Mesenchymal stem cell (in vitro differentiated cells and primary cell): ENCODE data around the gene RNF168.
"Not testable (repeated sequence)": the region's sequence is repeated elsewhere in the genome, so short reads cannot be mapped to it uniquely, and the experiment has no call there.

Experiments
- DNase-seq: peaks from one replicate; pipeline ENCODE4 v3.0.0-alpha.2; 2013
- H2AFZ ChIP-seq: one replicate; pipeline ENCODE4 v1.6.1; 2013; ENCODE audit warnings: low read depth, mild to moderate bottlenecking, control low read depth, inconsistent platforms, low read length, moderate library complexity
- H2AK5ac ChIP-seq: 2 replicates; pipeline ENCODE4 v1.6.1; 2013; ENCODE audit warnings: low read length, moderate library complexity, mild to moderate bottlenecking, inconsistent platforms; ENCODE audit not compliant: severe bottlenecking
- H2BK120ac ChIP-seq: one replicate; pipeline ENCODE4 v1.6.1; 2013; ENCODE audit warnings: low read depth, mild to moderate bottlenecking, inconsistent platforms, low read length, moderate library complexity
- H2BK12ac ChIP-seq, 2 experiments: one replicate each; pipeline ENCODE4 v1.6.1; 2013; ENCODE audit warnings: inconsistent platforms in 2 of 2, low read length in 2 of 2, mild to moderate bottlenecking in 2 of 2, moderate library complexity in 2 of 2, control low read depth in 1 of 2
- H2BK15ac ChIP-seq: one replicate; pipeline ENCODE4 v1.6.1; 2013; ENCODE audit warnings: mild to moderate bottlenecking, low read depth, inconsistent platforms; ENCODE audit not compliant: poor library complexity, severe bottlenecking
- H2BK5ac ChIP-seq: 2 replicates; pipeline ENCODE4 v1.6.1; 2013; ENCODE audit warnings: low read depth, mild to moderate bottlenecking, low read length, control low read depth, inconsistent platforms; ENCODE audit not compliant: poor library complexity, severe bottlenecking
- H3K14ac ChIP-seq, 2 experiments: one replicate each; pipeline ENCODE4 v1.6.1; 2013; ENCODE audit warnings: inconsistent platforms in 2 of 2, low read length in 2 of 2, control low read depth in 1 of 2, mild to moderate bottlenecking in 1 of 2, moderate library complexity in 1 of 2
- H3K18ac ChIP-seq, 2 experiments: one replicate each; pipeline ENCODE4 v1.6.1; 2013; ENCODE audit warnings: inconsistent platforms in 2 of 2, low read length in 2 of 2, control low read depth in 1 of 2, low read depth in 1 of 2, mild to moderate bottlenecking in 1 of 2
- H3K23ac ChIP-seq, 2 experiments: one replicate each; pipeline ENCODE4 v1.6.1; 2013; ENCODE audit warnings: inconsistent platforms in 2 of 2, low read length in 2 of 2, mild to moderate bottlenecking in 2 of 2, moderate library complexity in 2 of 2, control low read depth in 1 of 2
- H3K27ac ChIP-seq: 2 replicates; pipeline ENCODE4 v1.5.1; 2013; ENCODE audit warnings: mild to moderate bottlenecking, moderate library complexity, low read length, control low read depth, inconsistent platforms; ENCODE audit not compliant: poor library complexity, severe bottlenecking
- H3K27me3 ChIP-seq, 2 experiments: 2 replicates each; pipeline versions ENCODE4 v1.6.1 to v1.7.0; 2013; ENCODE audit warnings: low read length in 2 of 2, mild to moderate bottlenecking in 2 of 2, moderate library complexity in 2 of 2, control low read depth in 1 of 2, inconsistent platforms in 1 of 2; ENCODE audit not compliant: control insufficient read depth in 1 of 2, insufficient read depth in 1 of 2
- H3K36me3 ChIP-seq, 2 experiments: 2 replicates each; pipeline versions ENCODE4 v1.6.1 to v1.7.0; 2013; ENCODE audit warnings: low read length in 2 of 2, control low read depth in 1 of 2, inconsistent platforms in 1 of 2, low read depth in 1 of 2, mild to moderate bottlenecking in 1 of 2; ENCODE audit not compliant: insufficient read depth in 2 of 2, control insufficient read depth in 1 of 2
- H3K4ac ChIP-seq, 2 experiments: one replicate each; pipeline ENCODE4 v1.6.1; 2013; ENCODE audit warnings: inconsistent platforms in 2 of 2, low read length in 2 of 2, mild to moderate bottlenecking in 2 of 2, moderate library complexity in 2 of 2, control low read depth in 1 of 2, low read depth in 1 of 2
- H3K4me1 ChIP-seq: 2 replicates; pipeline ENCODE4 v1.6.1; 2013; ENCODE audit warnings: low read depth, low read length, control low read depth; ENCODE audit not compliant: control insufficient read depth, insufficient read depth
- H3K4me2 ChIP-seq: 2 replicates; pipeline ENCODE4 v1.6.1; 2013; ENCODE audit warnings: low read length, mild to moderate bottlenecking, inconsistent platforms; ENCODE audit not compliant: poor library complexity, severe bottlenecking
- H3K4me3 ChIP-seq, 2 experiments: 2 replicates each; pipeline versions ENCODE4 v1.5.1 to v1.7.0; 2013; ENCODE audit warnings: low read length in 2 of 2, mild to moderate bottlenecking in 2 of 2, control low read depth in 1 of 2, low read depth in 1 of 2; ENCODE audit not compliant: insufficient read depth in 1 of 2
- H3K79me1 ChIP-seq: replicated peaks from 2 replicates; pipeline ENCODE4 v1.6.1; 2013; ENCODE audit warnings: mild to moderate bottlenecking, control low read depth, low read length, inconsistent platforms; ENCODE audit not compliant: poor library complexity, severe bottlenecking
- H3K9ac ChIP-seq: 2 replicates; pipeline ENCODE4 v1.7.0; 2013; ENCODE audit warnings: mild to moderate bottlenecking, low read length, moderate library complexity
- H3K9me3 ChIP-seq: 2 replicates; pipeline ENCODE4 v1.7.0; 2013; ENCODE audit warnings: mild to moderate bottlenecking, low read length; ENCODE audit not compliant: control insufficient read depth
- H4K8ac ChIP-seq: one replicate; pipeline ENCODE4 v1.6.1; 2013; ENCODE audit warnings: inconsistent platforms, mild to moderate bottlenecking, low read length, moderate library complexity
- H4K91ac ChIP-seq: one replicate; pipeline ENCODE4 v1.6.1; 2013; ENCODE audit warnings: mild to moderate bottlenecking, low read length, inconsistent platforms
- WGBS: methylation state at CpG from one replicate; pipeline ENCODE4 v1.1.7; 2013; ENCODE audit warnings: mixed read lengths; 5-methylcytosine and 5-hydroxymethylcytosine counted together

Gene RNF168

GRCh38 chr3:196454935-196455334 lies 48.6 kb downstream of the RNF168 start:
- H3K4me1 ChIP-seq: no peaks in the 10 kb centered on the region
- no peak overlapping the region for H3K4me2 ChIP-seq
- H2AK5ac ChIP-seq: no peak overlapping the region
- H2BK15ac ChIP-seq: no peak overlapping the region
- H3K4me3 ChIP-seq: no peak overlapping the region
- no peak overlapping the region for H2BK5ac ChIP-seq
- no peak overlapping the region for H2AFZ ChIP-seq
- H3K23ac ChIP-seq: no peak overlapping the region
- WGBS: 94% methylated on average over 6 of the region's 6 CpGs
- no peak overlapping the region for H2BK12ac ChIP-seq
- H3K14ac ChIP-seq: no peak overlapping the region
- H3K27ac ChIP-seq: no peak overlapping the region
- no peaks in the 10 kb centered on the region for H3K36me3 ChIP-seq
- H4K8ac ChIP-seq: no peak overlapping the region
- no peaks in the 10 kb centered on the region for H3K27me3 ChIP-seq
- H3K9me3 ChIP-seq: no peaks in the 10 kb centered on the region
- H4K91ac ChIP-seq: no peak overlapping the region
- no peak overlapping the region for H2BK120ac ChIP-seq
- H3K9ac ChIP-seq: no peak overlapping the region
- no peak overlapping the region for H3K18ac ChIP-seq
- DNase-seq: no peak
- H3K4ac ChIP-seq: no peak overlapping the region
- no peaks in the 10 kb centered on the region for H3K79me1 ChIP-seq

GRCh38 chr3:196445391-196445790 lies 58.2 kb downstream of the RNF168 start:
- WGBS: 98% methylated on average over 7 of the region's 7 CpGs
- H3K27me3 ChIP-seq, H3K27ac ChIP-seq: not testable (repeated sequence)

GRCh38 chr3:196444500-196444894 lies 59.1 kb downstream of the RNF168 start:
- no peak for DNase-seq
- H3K9ac ChIP-seq: peak overlapping the region; percentile 38

More at GRCh38 chr3:196445391-196445790, 58.2 kb downstream of the RNF168 start:
- not testable (repeated sequence) for H3K14ac ChIP-seq, H2BK120ac ChIP-seq, H4K91ac ChIP-seq, H3K4me2 ChIP-seq, H3K79me1 ChIP-seq, H2AFZ ChIP-seq, H3K4ac ChIP-seq, H2BK12ac ChIP-seq, H4K8ac ChIP-seq, H3K18ac ChIP-seq, H3K36me3 ChIP-seq, H3K9ac ChIP-seq, H3K9me3 ChIP-seq, H3K23ac ChIP-seq, H3K4me3 ChIP-seq, H2BK5ac ChIP-seq, DNase-seq, H3K4me1 ChIP-seq, H2AK5ac ChIP-seq, H2BK15ac ChIP-seq

GRCh38 chr3:196440696-196441095 lies 62.9 kb downstream of the RNF168 start:
- Histone ChIP-seq H4K8ac (no peak overlapping the region), H2AFZ (no peak overlapping the region), H3K4me1 (no peaks in the 10 kb centered on the region), H3K4ac (no peak overlapping the region), H3K9me3 (no peaks in the 10 kb centered on the region), H3K4me3 (no peak overlapping the region), H3K18ac (no peak overlapping the region), H3K14ac (no peak overlapping the region), H2BK12ac (no peak overlapping the region), H2BK120ac (no peak overlapping the region), H3K4me2 (no peak overlapping the region), H3K27me3 (no peaks in the 10 kb centered on the region), H3K27ac (no peak overlapping the region), H4K91ac (no peak overlapping the region), H3K36me3 (no peaks in the 10 kb centered on the region), H3K79me1 (no peaks in the 10 kb centered on the region), H3K23ac (no peak overlapping the region), H3K9ac (peak overlapping the region; percentile 18), H2BK5ac (no peak overlapping the region), H2BK15ac (no peak overlapping the region), H2AK5ac (no peak overlapping the region)
- DNase-seq: no peak
- 70% methylated on average over 3 of the region's 3 CpGs for WGBS

More at GRCh38 chr3:196444500-196444894, 59.1 kb downstream of the RNF168 start:
- H2AK5ac ChIP-seq: no peak overlapping the region
- H3K4me2 ChIP-seq: no peak overlapping the region
- no peaks in the 10 kb centered on the region for H3K27me3 ChIP-seq
- H2BK15ac ChIP-seq: no peak overlapping the region
- no peak overlapping the region for H3K14ac ChIP-seq
- no peak overlapping the region for H4K8ac ChIP-seq
- no peak overlapping the region for H3K4ac ChIP-seq
- no peak overlapping the region for H2AFZ ChIP-seq
- H3K4me3 ChIP-seq: peak overlapping the region in 1 of 2 experiments; percentile 1
- no peaks in the 10 kb centered on the region for H3K36me3 ChIP-seq
- WGBS: 83% methylated on average over 2 of the region's 2 CpGs
- H2BK12ac ChIP-seq: no peak overlapping the region
- no peak overlapping the region for H3K18ac ChIP-seq
- no peak overlapping the region for H3K27ac ChIP-seq
- no peak overlapping the region for H3K23ac ChIP-seq
- H4K91ac ChIP-seq: no peak overlapping the region
- H2BK120ac ChIP-seq: no peak overlapping the region
- H3K4me1 ChIP-seq: no peaks in the 10 kb centered on the region
- no peaks in the 10 kb centered on the region for H3K9me3 ChIP-seq
- H3K79me1 ChIP-seq: no peaks in the 10 kb centered on the region
- H2BK5ac ChIP-seq: no peak overlapping the region
